EL (cell line): ENCODE data around the gene KPNA3.
A peak's percentile ranks its signal among the peaks of the same experiment; 100 is the strongest.
"Not testable (repeated sequence)": the region's sequence is repeated elsewhere in the genome, so short reads cannot be mapped to it uniquely, and the experiment has no call there.

Source experiments
- DNase-seq: peaks from one replicate; pipeline ENCODE4 v3.0.0-alpha.2; 2016

The KPNA3 gene, protein sequence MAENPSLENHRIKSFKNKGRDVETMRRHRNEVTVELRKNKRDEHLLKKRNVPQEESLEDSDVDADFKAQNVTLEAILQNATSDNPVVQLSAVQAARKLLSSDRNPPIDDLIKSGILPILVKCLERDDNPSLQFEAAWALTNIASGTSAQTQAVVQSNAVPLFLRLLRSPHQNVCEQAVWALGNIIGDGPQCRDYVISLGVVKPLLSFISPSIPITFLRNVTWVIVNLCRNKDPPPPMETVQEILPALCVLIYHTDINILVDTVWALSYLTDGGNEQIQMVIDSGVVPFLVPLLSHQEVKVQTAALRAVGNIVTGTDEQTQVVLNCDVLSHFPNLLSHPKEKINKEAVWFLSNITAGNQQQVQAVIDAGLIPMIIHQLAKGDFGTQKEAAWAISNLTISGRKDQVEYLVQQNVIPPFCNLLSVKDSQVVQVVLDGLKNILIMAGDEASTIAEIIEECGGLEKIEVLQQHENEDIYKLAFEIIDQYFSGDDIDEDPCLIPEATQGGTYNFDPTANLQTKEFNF

GRCh38 chr13:49792550-49793324, at the start of gene KPNA3:
Gene KPNA3, minus strand, starts transcription at chr13:49792682. Its CDS starts 176 bp downstream, at chr13:49792506.
- DNase-seq = peak; percentile 95

DNA sequence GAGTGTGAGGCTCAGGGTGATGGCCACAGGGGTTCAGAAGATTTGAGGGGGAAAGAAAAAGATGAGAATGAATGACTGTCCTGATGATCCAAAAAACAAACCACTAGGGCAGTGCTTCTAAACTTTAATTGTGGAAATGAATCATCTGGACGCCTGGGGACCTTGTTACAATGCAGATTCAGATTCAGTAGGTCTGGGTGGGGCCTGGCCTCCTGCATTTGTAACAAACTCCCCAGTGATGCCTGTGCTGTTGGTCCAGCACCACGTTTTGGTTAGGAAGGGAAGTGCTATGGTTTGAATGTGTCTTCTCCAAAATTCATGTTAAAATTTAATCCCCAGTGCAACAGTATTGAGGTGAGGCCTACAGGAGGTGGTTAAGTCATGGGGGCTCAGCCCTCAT, 49.5 kb upstream of the KPNA3 start:
- DNase-seq = no peak

DNA sequence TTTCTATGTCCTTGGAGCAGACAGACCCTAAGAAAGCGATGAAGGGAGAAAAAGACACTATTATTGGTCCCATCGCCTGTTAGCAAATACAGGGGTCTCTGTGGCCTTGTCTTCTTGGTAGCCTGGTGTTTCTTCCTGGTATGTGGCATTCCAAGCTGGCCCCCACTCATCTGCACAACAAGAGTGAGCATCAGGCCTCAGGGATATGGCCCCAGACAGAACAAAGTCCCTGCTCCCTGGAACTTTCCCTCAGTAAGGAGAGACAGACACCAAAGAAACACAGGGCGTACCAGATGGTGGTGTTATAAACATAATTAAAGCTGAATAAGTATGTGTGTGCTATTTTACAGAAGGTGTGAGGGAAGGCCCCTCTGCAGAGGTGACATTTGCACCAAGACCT, 48.2 kb upstream of the KPNA3 start:
- DNase-seq = no peak

- no peak for DNase-seq
Measured at GRCh38 chr13:49840266-49840665, 47.8 kb upstream of the KPNA3 start.

- DNase-seq = no peak
Measured at GRCh38 chr13:49838989-49839388, 46.5 kb upstream of the KPNA3 start.

- DNase-seq = no peak
Measured at GRCh38 chr13:49836516-49836915, 44.0 kb upstream of the KPNA3 start.

- no peak for DNase-seq
Measured at GRCh38 chr13:49833402-49833801, 40.9 kb upstream of the KPNA3 start.

DNA sequence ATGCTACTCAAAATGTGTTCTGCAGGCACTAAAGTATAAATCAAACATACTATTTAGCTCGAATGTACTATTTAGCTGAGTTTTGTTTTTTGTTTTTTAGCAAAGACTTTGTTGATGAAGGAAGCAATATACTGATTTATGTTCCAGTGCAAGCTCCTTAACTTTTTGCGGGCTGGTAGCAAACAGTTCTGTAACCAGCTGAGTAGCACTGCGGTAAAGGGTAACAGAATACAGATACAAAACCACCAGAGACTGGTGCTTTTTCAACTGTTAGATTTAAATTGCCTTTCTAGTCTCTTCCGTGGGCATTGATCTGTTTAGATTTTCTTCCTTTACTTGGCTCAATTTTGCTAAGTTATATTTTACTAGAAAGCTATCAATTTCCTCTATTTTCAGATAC, 39.0 kb upstream of the KPNA3 start:
- DNase-seq = no peak

- DNase-seq = no peak
Measured at GRCh38 chr13:49830721-49831120, 38.2 kb upstream of the KPNA3 start.

DNA sequence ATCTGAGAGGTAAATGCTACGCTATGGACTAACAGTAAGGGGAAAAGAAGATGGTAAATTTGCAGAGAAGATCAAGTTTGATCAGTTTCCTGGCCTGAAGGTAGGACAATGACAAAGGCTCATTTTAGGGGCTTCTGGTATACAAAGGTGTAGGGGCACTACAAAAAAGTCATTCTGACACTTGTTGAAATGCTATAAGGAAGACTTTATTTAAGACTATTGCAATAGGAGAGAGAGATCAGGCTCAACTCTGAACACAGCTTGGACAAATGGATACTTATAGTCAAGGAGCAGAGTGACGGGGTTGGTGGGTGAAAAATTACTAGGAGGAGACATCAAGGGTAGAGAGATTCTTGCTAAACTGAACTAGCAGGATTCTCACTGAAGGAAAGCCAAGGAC, 37.2 kb upstream of the KPNA3 start:
- DNase-seq = no peak

DNA sequence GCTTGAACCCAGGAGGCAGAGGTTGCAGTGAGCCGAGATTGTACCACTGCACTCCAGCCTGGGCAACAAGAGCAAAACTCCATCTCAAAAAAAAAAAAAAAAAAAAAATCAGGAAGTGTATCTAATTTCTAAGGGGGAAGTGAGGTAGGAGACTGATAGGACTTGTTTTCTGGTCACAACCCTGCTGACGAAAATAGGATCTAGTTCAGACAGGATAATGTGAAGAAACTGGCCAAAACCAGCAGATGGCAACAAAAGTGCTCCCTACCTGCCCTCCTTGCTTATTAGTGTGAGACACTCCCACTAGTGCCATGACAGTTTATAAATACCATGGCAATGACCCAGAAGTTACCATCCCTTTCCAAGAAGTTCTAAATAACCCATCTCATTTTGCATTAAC, 36.0 kb upstream of the KPNA3 start:
- no peak for DNase-seq

DNA sequence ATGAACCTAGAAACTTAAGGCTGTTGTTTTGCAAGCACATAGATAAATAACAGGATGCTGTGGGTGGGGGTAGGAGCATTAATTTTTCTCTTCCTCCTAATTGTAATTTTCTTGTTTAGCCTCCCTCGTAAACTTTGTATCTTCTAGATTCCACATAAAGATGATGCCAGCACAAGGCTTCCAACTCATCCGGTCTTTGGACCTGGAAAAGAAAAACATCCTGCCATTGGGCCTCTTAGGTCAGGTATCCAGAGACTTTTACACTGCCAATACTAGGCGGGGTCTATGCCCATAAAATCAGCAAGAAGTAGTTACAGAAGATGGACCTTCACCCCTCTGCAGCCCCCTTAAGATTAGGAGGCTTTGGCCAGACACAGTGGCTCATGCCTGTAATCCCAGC, 35.4 kb upstream of the KPNA3 start:
- DNase-seq = no peak

DNA sequence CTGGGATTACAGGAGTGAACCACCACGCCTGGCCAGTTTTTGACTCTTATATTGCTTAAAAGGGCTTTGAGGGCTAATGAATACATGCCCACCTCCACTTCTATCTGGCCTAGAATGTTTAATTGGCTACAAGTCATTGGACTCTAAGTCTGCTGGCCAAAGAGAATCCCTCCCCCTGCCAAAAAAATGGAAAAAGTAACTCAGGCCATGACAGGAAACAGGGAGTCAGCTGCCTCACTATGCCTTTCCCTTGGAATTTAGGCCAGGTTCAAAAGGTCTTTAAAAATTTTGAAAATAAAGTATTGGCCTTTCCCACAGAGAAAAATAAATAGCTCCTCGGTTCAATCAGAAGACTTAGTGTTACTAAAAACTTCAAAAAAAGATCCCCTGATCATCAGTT, 34.9 kb upstream of the KPNA3 start:
- no peak for DNase-seq

DNA sequence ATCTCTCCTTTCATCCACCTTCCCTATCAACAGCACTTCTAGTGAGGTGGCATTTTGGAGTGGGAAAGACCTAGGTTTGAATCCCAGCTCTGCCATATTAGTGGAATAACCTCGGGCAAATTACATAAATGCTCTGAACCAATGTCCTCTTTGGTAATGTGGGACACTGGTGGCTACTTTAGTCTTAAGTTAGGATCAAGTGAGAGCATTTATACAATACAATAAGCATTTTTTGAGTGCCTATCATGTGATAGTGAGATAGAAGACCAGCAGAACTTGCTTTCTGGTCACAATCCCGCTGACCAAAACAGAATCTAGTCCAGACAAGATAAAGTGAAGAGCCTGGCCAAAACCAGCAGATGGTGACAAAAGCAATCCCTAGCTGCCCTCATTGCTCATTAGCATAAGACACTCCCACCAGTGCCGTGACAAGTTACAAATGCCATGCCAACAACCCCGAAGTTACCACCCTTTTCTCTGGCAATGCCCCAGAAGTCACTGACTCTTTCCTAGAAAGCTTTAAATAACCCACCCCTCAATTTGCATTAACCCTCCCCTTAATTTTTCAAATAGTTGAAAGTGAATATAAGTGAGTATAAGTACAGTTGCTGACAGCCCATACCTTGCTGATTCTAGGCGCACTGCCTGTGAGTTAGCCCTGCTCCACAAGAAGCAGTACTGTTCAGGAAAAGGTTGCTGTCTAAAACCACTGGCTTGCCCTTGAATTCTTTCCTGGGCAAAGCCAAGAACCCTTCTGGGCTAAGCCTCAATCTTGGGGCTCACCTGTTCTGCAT, 28.9 kb upstream of the KPNA3 start:
- DNase-seq = no peak

- DNase-seq = no peak
Measured at GRCh38 chr13:49820591-49821215, 28.2 kb upstream of the KPNA3 start.

DNA sequence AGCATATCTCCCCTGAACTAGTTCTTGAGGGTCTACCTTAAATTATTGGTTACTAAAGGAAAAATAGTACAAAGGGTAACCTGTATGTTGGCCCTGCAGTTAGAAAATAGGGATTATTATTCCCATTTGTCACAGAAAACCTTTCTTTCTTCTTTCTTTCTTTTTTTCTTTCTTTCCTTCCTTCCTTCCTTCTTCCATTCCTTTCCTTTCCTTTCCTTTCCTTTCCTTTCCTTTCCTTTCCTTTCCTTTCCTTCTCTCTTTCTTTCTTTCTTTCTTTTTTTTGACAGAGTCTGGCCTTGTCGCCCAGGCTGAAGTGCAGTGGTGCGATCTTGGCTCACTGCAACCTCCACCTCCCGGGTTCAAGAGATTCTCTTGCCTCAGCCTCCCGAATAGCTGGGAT, 23.6 kb upstream of the KPNA3 start:
- not testable (repeated sequence) for DNase-seq

- DNase-seq = peak; percentile 20
Measured at GRCh38 chr13:49814551-49815270, 22.2 kb upstream of the KPNA3 start.

DNA sequence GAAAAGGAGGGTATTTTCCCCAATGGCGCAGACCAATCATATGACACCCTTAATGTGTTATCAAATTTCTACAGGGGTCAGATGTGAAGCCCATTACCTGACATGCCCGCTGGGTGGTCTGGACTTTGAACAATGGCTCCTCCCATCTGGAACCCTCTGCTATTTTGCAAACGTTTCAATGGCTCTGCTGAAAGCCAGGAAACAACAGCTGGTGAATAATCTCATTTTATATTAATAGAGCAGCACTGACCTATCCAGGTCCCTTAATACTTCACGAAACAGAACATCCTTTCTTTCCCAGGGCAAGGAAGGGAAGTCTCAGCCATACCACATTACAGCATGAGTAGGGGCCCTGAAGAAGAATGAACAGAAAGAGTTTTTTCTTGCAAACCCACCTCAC, 20.3 kb upstream of the KPNA3 start:
- no peak for DNase-seq

DNA sequence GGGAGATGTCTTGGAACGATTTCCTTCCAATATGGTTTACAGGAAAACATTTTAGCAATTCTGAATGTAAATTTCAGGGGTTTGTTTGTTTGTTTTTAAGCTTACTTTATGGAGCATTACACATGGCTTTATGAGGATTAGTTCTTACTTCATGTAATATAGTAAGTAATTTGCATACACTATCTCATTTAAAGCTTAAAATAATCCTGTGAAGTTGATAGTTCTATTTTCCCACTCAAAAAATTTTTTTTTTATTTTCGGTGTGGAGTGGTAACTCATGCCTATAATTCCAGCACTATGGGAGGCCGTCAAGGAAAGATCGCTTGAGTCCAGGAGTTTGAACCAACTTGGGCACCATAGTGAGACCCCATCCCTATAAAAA, 19.0 kb upstream of the KPNA3 start:
- DNase-seq = no peak

DNA sequence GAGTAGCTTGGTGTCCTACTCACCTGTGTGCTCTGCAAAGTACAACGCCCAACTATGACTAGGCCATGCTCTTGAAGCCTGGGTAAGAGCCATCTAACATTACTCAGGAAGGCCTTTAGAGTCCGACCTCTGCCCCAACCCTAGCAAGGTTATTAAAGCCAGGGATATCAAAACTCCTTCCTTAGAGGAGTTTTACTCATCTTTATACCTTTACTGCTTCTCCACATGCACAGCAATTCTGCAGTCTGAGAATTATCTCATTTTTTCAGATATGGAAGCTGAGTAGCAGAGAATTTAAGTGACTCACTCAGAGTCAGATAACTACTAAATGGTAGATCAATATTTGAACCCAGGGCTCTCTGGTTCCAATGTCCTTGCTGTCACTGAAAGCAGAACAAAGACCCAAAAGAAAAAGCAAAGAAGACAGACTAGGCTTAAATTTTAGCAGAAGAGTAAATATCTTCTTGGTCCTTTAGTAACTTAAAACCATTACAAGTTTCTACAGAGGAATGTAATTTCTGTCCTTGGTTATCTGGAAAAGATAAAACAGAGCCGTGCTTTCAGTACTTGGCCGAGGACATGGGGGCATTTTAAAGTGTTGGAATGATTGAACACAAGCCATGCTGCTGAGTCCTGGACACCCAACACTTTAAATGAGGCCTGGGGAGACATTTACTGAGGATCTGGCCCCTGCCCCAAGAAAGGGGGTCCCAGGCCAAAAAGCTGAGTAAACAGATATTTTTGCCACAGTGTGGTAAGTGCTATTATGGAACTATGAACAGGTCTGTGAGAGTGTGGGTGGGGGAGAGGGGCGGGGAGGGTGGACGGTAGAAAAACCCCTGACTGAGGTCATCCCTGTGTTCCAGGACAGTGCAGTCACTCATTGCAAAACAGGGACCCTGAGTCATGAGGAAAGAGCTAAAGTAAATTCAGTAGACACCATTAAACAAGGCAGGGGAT, 18.4 kb upstream of the KPNA3 start:
- DNase-seq = peak; percentile 64

DNA sequence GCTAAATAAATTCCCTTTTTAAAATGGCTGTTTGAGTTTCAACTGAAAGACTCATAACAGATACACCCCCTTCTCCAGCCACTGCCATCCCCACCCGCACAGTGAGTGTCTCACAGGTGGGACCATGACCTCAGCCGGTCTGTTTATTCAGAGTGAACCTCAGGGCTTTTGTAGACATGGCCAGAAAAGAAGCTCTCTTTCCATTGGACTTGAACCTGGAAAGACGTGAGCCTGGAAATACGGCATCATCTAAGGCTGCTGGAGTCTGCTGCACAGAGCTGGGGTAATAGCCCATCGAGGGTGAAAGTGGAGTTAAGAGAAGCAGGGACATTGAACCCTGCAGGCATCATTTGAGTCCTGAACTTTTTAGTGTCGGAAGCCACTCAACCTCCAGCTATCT, 15.2 kb upstream of the KPNA3 start:
- DNase-seq = no peak
